SK-N-SH treated with all-trans-retinoic acid at 6 μM for 48 hours (cell line): ENCODE results near the gene XKR8.
"Not testable (repeated sequence)": the region's sequence is repeated elsewhere in the genome, so short reads cannot be mapped to it uniquely, and the experiment has no call there.

Experiments used
- ATAC-seq: fragments of 200-7000 bp; cut with Tn5 transposase; 3 replicates; pipeline ENCODE4 v1.9.1; 2020; ENCODE audit warnings: mild to moderate bottlenecking, moderate library complexity
- ARNTL ChIP-seq: fragments of 450-650 bp; formaldehyde crosslinking; IDR thresholded peaks from 2 replicates; pipeline ENCODE4 v1.5.0; 2020; ENCODE audit warnings: low read depth, mild to moderate bottlenecking, moderate library complexity, borderline replicate concordance
- BACH2 ChIP-seq: fragments of 250-450 bp; sonication (Bioruptor Pico); IDR thresholded peaks from 2 replicates; pipeline ENCODE4 v1.9.0; 2021; ENCODE audit warnings: mild to moderate bottlenecking, borderline replicate concordance
- CREB5 ChIP-seq: fragments of 250-450 bp; sonication (Bioruptor Pico); IDR thresholded peaks from 2 replicates; pipeline ENCODE4 v1.5.1; 2020; ENCODE audit warnings: low read depth, mild to moderate bottlenecking, moderate library complexity
- CSDC2 ChIP-seq: fragments of 250-450 bp; sonication (Bioruptor Pico); IDR thresholded peaks from 2 replicates; pipeline ENCODE4 v1.5.0; 2020; ENCODE audit warnings: mild to moderate bottlenecking, moderate library complexity
- ESRRG ChIP-seq: fragments of 250-450 bp; sonication (Bioruptor Pico); IDR thresholded peaks from 2 replicates; pipeline ENCODE4 v1.6.1; 2021; ENCODE audit warnings: mild to moderate bottlenecking
- GLIS3 ChIP-seq: fragments of 250-450 bp; sonication (Bioruptor Pico); IDR thresholded peaks from 2 replicates; pipeline ENCODE4 v1.5.0; 2020; ENCODE audit warnings: mild to moderate bottlenecking, moderate library complexity
- ISL1 ChIP-seq: fragments of 250-450 bp; sonication (Bioruptor Pico); IDR thresholded peaks from 2 replicates; pipeline ENCODE4 v2.1.2; 2022; ENCODE audit warnings: mild to moderate bottlenecking, moderate library complexity
- OSR1 ChIP-seq: fragments of 250-450 bp; sonication (Bioruptor Pico); IDR thresholded peaks from 2 replicates; pipeline ENCODE4 v1.8.0; 2022; ENCODE audit warnings: moderate library complexity, mild to moderate bottlenecking, inconsistent platforms
- PATZ1 ChIP-seq: fragments of 250-450 bp; sonication (Bioruptor Pico); IDR thresholded peaks from 2 replicates; pipeline ENCODE4 v1.8.0; 2020; ENCODE audit warnings: mild to moderate bottlenecking, moderate library complexity, borderline replicate concordance
- POU6F1 ChIP-seq: fragments of 250-450 bp; sonication (Bioruptor Pico); IDR thresholded peaks from 2 replicates; pipeline ENCODE4 v1.8.0; 2021; ENCODE audit warnings: low read depth, mild to moderate bottlenecking, moderate library complexity, borderline replicate concordance
- PPARA ChIP-seq: fragments of 250-450 bp; sonication (Bioruptor Pico); IDR thresholded peaks from 2 replicates; pipeline ENCODE4 v1.5.0; 2020; ENCODE audit warnings: mild to moderate bottlenecking, borderline replicate concordance
- RARB ChIP-seq: fragments of 250-450 bp; sonication (Bioruptor Pico); IDR thresholded peaks from 2 replicates; pipeline ENCODE4 v1.8.0; 2021; ENCODE audit warnings: mild to moderate bottlenecking, moderate library complexity
- SNAI2 ChIP-seq: fragments of 250-450 bp; sonication (Bioruptor Pico); IDR thresholded peaks from 2 replicates; pipeline ENCODE4 v1.5.0; 2020; ENCODE audit warnings: mild to moderate bottlenecking, moderate library complexity
- TCF4 ChIP-seq: fragments of 250-450 bp; sonication (Bioruptor Pico); IDR thresholded peaks from 2 replicates; pipeline ENCODE4 v1.8.0; 2021; ENCODE audit warnings: mild to moderate bottlenecking, moderate library complexity, borderline replicate concordance
- TOX ChIP-seq: fragments of 250-450 bp; sonication (Bioruptor Pico); IDR thresholded peaks from 2 replicates; pipeline ENCODE4 v1.8.0; 2021; ENCODE audit warnings: mild to moderate bottlenecking, moderate library complexity, borderline replicate concordance
- ZC3H10 ChIP-seq: fragments of 250-450 bp; sonication (Bioruptor Pico); IDR thresholded peaks from 2 replicates; pipeline ENCODE4 v1.5.1; 2021; ENCODE audit warnings: mild to moderate bottlenecking, moderate library complexity
- ZFP3 ChIP-seq: fragments of 250-450 bp; sonication (Bioruptor Pico); IDR thresholded peaks from 2 replicates; pipeline ENCODE4 v1.5.0; 2020; ENCODE audit warnings: mild to moderate bottlenecking, moderate library complexity
- ZFP30 ChIP-seq: fragments of 450-650 bp; formaldehyde crosslinking; IDR thresholded peaks from 2 replicates; pipeline ENCODE4 v1.5.0; 2022; ENCODE audit warnings: mild to moderate bottlenecking, moderate library complexity
- ZNF565 ChIP-seq: fragments of 450-650 bp; formaldehyde crosslinking; conservative IDR thresholded peaks from 2 replicates; pipeline ENCODE4 v1.5.0; 2020; ENCODE audit warnings: low read depth, mild to moderate bottlenecking, moderate library complexity
- ZNF70 ChIP-seq: fragments of 450-650 bp; formaldehyde crosslinking; IDR thresholded peaks from 2 replicates; pipeline ENCODE4 v1.5.0; 2020; ENCODE audit warnings: mild to moderate bottlenecking, moderate library complexity
- ZNF8 ChIP-seq: fragments of 450-650 bp; formaldehyde crosslinking; IDR thresholded peaks from 2 replicates; pipeline ENCODE4 v1.5.0; 2020; ENCODE audit warnings: mild to moderate bottlenecking, moderate library complexity

Gene XKR8

GRCh38 chr1:27999055-27999454 lies 39.3 kb downstream of the XKR8 start:
- no peak for ATAC-seq
- TF ChIP-seq ISL1 (CRISPR knock-in tag), result no peak
- TF ChIP-seq ZNF70, result no peak
- TF ChIP-seq ZNF8 (CRISPR knock-in tag), result no peak
- TF ChIP-seq ZFP3 (CRISPR knock-in tag), result no peak
- TF ChIP-seq ESRRG, result no peak
- TF ChIP-seq POU6F1, result no peak
- TF ChIP-seq OSR1 (CRISPR knock-in tag), result no peak
- TF ChIP-seq CSDC2 (CRISPR knock-in tag), result no peak
- no peak for TF ChIP-seq PATZ1 (CRISPR knock-in tag)

GRCh38 chr1:28002600-28002999 lies 42.8 kb downstream of the XKR8 start:
- no peak for ATAC-seq
- TF ChIP-seq OSR1 (CRISPR knock-in tag) (no peak), ISL1 (CRISPR knock-in tag) (no peak), TOX (no peak), SNAI2 (no peak), RARB (CRISPR knock-in tag) (no peak), GLIS3 (CRISPR knock-in tag) (no peak), PATZ1 (CRISPR knock-in tag) (no peak), CREB5 (CRISPR knock-in tag) (no peak), CSDC2 (CRISPR knock-in tag) (no peak), ZC3H10 (CRISPR knock-in tag) (no peak), ZNF70 (no peak), ARNTL (CRISPR knock-in tag) (no peak), BACH2 (CRISPR knock-in tag) (no peak), POU6F1 (no peak), ZFP3 (CRISPR knock-in tag) (no peak)

- ATAC-seq, result not testable (repeated sequence)
Observed at GRCh38 chr1:28003117-28003516, 43.3 kb downstream of the XKR8 start.

- ATAC-seq, result peak; percentile 47; the same call in 2 of the 3 replicates
Observed at GRCh38 chr1:28010969-28011368, 51.2 kb downstream of the XKR8 start.

More at GRCh38 chr1:28010969-28011368, 51.2 kb downstream of the XKR8 start:
- TF ChIP-seq PPARA (CRISPR knock-in tag) (no peak), BACH2 (CRISPR knock-in tag) (no peak), ISL1 (CRISPR knock-in tag) (no peak), CSDC2 (CRISPR knock-in tag) (no peak), ARNTL (CRISPR knock-in tag) (no peak), TCF4 (no peak), ZFP30 (CRISPR knock-in tag) (no peak), ESRRG (no peak), ZNF565 (CRISPR knock-in tag) (no peak)
- TF ChIP-seq, all 23 proteins: peak for 0
